Common myeloid progenitor, CD34-positive (primary cell): Measurements from ENCODE around the gene IST1. TPM values are rescaled to one million over a fixed set of nuclear protein-coding genes. Genes with fewer than 3 reads are reported as not detected.

Experiments used
- CTCF ChIA-PET: fragments of 350-600 bp; sonication (Branson Sonifier 250); formaldehyde crosslinking; loops from one replicate; lab custom pipeline; 2021; ENCODE audit warnings: antibody characterized with exemption; lab: Charles Lee
- POLR2A ChIA-PET: fragments of 350-600 bp; sonication (Branson Sonifier 250); formaldehyde crosslinking; loops from one replicate; lab custom pipeline; 2021; ENCODE audit warnings: antibody characterized with exemption; lab: Charles Lee
- DNase-seq, 3 donors: peaks; one replicate each; pipeline versions ENCODE4 v3.0.0 to v3.0.0-alpha.2; 2013
- H3K27ac ChIP-seq, 2 experiments: 1 replicate in 1 of 2; 2 replicates in 1 of 2; pipeline ENCODE4 v1.7.0; 2013; ENCODE audit warnings: inconsistent platforms in 2 of 2, low read length in 2 of 2, mild to moderate bottlenecking in 2 of 2, low read depth in 1 of 2, moderate library complexity in 1 of 2; ENCODE audit not compliant: severe bottlenecking in 2 of 2, insufficient read depth in 1 of 2, poor library complexity in 1 of 2
- H3K27me3 ChIP-seq, 5 experiments: replicated peaks in 2 of 5; 1 replicate in 3 of 5; 2 replicates in 2 of 5; pipeline versions ENCODE4 v1.6.1 to v1.7.0; 2013; ENCODE audit warnings: low read length in 4 of 5, mild to moderate bottlenecking in 2 of 5, moderate library complexity in 2 of 5, inconsistent platforms in 1 of 5; ENCODE audit not compliant: insufficient read depth in 5 of 5, control insufficient read depth in 4 of 5
- H3K36me3 ChIP-seq, 4 experiments: 1 replicate in 2 of 4; 2 replicates in 2 of 4; pipeline versions ENCODE4 v1.6.1 to v1.7.0; 2013; ENCODE audit warnings: low read length in 3 of 4, control low read depth in 1 of 4, mild to moderate bottlenecking in 1 of 4; ENCODE audit not compliant: control insufficient read depth in 4 of 4, insufficient read depth in 4 of 4
- H3K4me1 ChIP-seq, 4 experiments: 1 replicate in 3 of 4; 2 replicates in 1 of 4; pipeline versions ENCODE4 v1.6.1 to v1.7.1; 2013; ENCODE audit warnings: low read length in 3 of 4, mild to moderate bottlenecking in 3 of 4, control low read depth in 1 of 4, inconsistent platforms in 1 of 4, moderate library complexity in 1 of 4; ENCODE audit not compliant: control insufficient read depth in 4 of 4, insufficient read depth in 4 of 4; ENCODE audit errors: control extremely low read depth in 1 of 4
- H3K4me3 ChIP-seq, 7 experiments: 1 replicate in 4 of 7; 2 replicates in 3 of 7; pipeline versions ENCODE4 v1.5.1 to v1.7.0; 2013; ENCODE audit warnings: mild to moderate bottlenecking in 7 of 7, low read length in 6 of 7, moderate library complexity in 6 of 7, inconsistent platforms in 2 of 7, low read depth in 2 of 7, control low read depth in 1 of 7; ENCODE audit not compliant: insufficient read depth in 4 of 7, control insufficient read depth in 1 of 7; ENCODE audit errors: extremely low read depth in 1 of 7
- H3K9me3 ChIP-seq, 5 experiments: 1 replicate in 4 of 5; 2 replicates in 1 of 5; pipeline versions ENCODE4 v1.6.1 to v1.7.1; 2013; ENCODE audit warnings: low read length in 4 of 5, mild to moderate bottlenecking in 2 of 5, inconsistent platforms in 1 of 5, low read depth in 1 of 5, moderate library complexity in 1 of 5; ENCODE audit not compliant: control insufficient read depth in 4 of 5, insufficient read depth in 2 of 5; ENCODE audit errors: control extremely low read depth in 1 of 5
- WGBS: methylation state at CpG from one replicate; pipeline ENCODE4 v1.1.5; 2013; ENCODE audit not compliant: insufficient coverage; 5-methylcytosine and 5-hydroxymethylcytosine counted together
- polyA plus RNA-seq: library from polyadenylated mRNA; unstranded; fragments of 120-200 nt; gene quantifications from one replicate; pipeline ENCODE4 v1.2.1, GENCODE V29; 2013

The IST1 gene
- 180 TPM for polyA plus RNA-seq

- peak within 1 kb of the TSS; percentile 91 to 98 for H3K27ac ChIP-seq
- WGBS: under 1% methylated on average over 55 of the region's 67 CpGs
- DNase-seq: peak; percentile 98 to 99 (median 99)
- no peaks in the 10 kb centered on the region for H3K27me3 ChIP-seq
- H3K4me1 ChIP-seq: peaks cover 8 to 35% (median 26%) of the 10 kb centered on the region in 4 experiments
- H3K4me3 ChIP-seq: peak within 1 kb of the TSS; percentile 85 to 99 (median 96)
- H3K36me3 ChIP-seq: peaks cover 0 to 4% (median 1%) of the 10 kb centered on the region in 4 experiments
- CTCF ChIA-PET: interaction anchor here (8.5 kb wide), 1 partner anchor 12 kb away, joined by 67 read pairs; the partner anchor contains the start of gene ZNF821
- H3K9me3 ChIP-seq: no peaks in the 10 kb centered on the region
- POLR2A ChIA-PET: interaction anchor here (1.0 to 2.1 kb wide), 2 partner anchors 11 to 12 kb away, joined by 4 to 8 read pairs; partner anchors contain the start of gene ZNF821
These were observed at the start of gene IST1 for GRCh38 chr16:71894921-71895678. Gene IST1, plus strand, starts transcription at chr16:71895531. Its CDS starts 20,110 bp downstream, at chr16:71915641.

GRCh38 chr16:71845639-71846430 is 49.5 kb upstream of the IST1 start, which contains the start of gene ATXN1L:
Gene ATXN1L, plus strand, starts transcription at chr16:71845976. Its CDS starts 3,765 bp downstream, at chr16:71849741.
- DNase-seq: peak; percentile 94 to 95 (median 95)
- no peaks in the 10 kb centered on the region for H3K9me3 ChIP-seq
- WGBS: 0% methylated on average over 36 of the region's 62 CpGs
- H3K27ac ChIP-seq: peak within 1 kb of the TSS; percentile 75 to 92
- peaks cover 2 to 26% (median 20%) of the 10 kb centered on the region in 4 experiments for H3K36me3 ChIP-seq
- no peaks in the 10 kb centered on the region for H3K27me3 ChIP-seq
- ChIA-PET POLR2A (interaction anchor here (0.6 kb wide), 1 partner anchor 70 kb away, joined by 3 read pairs; no protein-coding TSS in a partner anchor), CTCF (interaction anchor here (0.7 to 1.6 kb wide), 5 partner anchors 12 to 48 kb away, joined by 3 to 5 read pairs (median 4); partner anchors contain the start of gene ZNF821)
- peaks cover 8 to 21% (median 18%) of the 10 kb centered on the region in 4 experiments for H3K4me1 ChIP-seq
- peak within 1 kb of the TSS; percentile 65 to 100 (median 96) for H3K4me3 ChIP-seq

- Histone ChIP-seq H3K4me1 (peaks cover 8 to 21% (median 18%) of the 10 kb centered on the region in 4 experiments), H3K27ac (peak overlapping the region; percentile 75 to 92), H3K36me3 (peaks cover 2 to 32% (median 26%) of the 10 kb centered on the region in 4 experiments), H3K4me3 (peak overlapping the region; percentile 65 to 100 (median 96)), H3K27me3 (no peaks in the 10 kb centered on the region), H3K9me3 (no peaks in the 10 kb centered on the region)
- under 1% methylated on average over 17 of the region's 20 CpGs for WGBS
- CTCF ChIA-PET: interaction anchor here (0.7 to 1.4 kb wide), 4 partner anchors 11 to 48 kb away, joined by 3 to 5 read pairs (median 4); no protein-coding TSS in a partner anchor
- POLR2A ChIA-PET: interaction anchor here (0.6 to 1.0 kb wide), 2 partner anchors 38 to 71 kb away, joined by 3 read pairs; partner anchors contain the start of gene AP1G1
- DNase-seq: peak in 2 of 3 donors; percentile 27 to 36
These were observed 48.9 kb upstream of the IST1 start for GRCh38 chr16:71846431-71846830.

- peaks cover 6 to 39% (median 31%) of the 10 kb centered on the region in 4 experiments for H3K36me3 ChIP-seq
- CTCF ChIA-PET: interaction anchor here (1.0 to 2.3 kb wide), 5 partner anchors 35 to 114 kb away, joined by 4 to 7 read pairs (median 5); no protein-coding TSS in a partner anchor
- H3K27ac ChIP-seq: peak overlapping the region; percentile 75 to 92
- H3K27me3 ChIP-seq: no peaks in the 10 kb centered on the region
- H3K9me3 ChIP-seq: no peaks in the 10 kb centered on the region
- DNase-seq: no peak
- peak overlapping the region in 6 of 7 experiments; percentile 89 to 100 (median 97) for H3K4me3 ChIP-seq
- WGBS: no CpG with 5 or more reads among the region's 3 CpGs
- POLR2A ChIA-PET: interaction anchor here (1.0 kb wide), 1 partner anchor 39 kb away, joined by 3 read pairs; the partner anchor contains the start of gene AP1G1
- H3K4me1 ChIP-seq: peaks cover 8 to 21% (median 18%) of the 10 kb centered on the region in 4 experiments
These were observed 48.2 kb upstream of the IST1 start for GRCh38 chr16:71847096-71847495.

GRCh38 chr16:71848622-71849021 is 46.7 kb upstream of the IST1 start:
- peaks cover 6 to 51% (median 45%) of the 10 kb centered on the region in 4 experiments for H3K36me3 ChIP-seq
- no peak overlapping the region for H3K4me3 ChIP-seq
- 97% methylated on average over 6 of the region's 6 CpGs for WGBS
- no peaks in the 10 kb centered on the region for H3K27me3 ChIP-seq
- ChIA-PET CTCF (interaction anchor here (1.6 to 3.7 kb wide), 3 partner anchors 10 to 113 kb away, joined by 4 to 11 read pairs (median 7); no protein-coding TSS in a partner anchor), POLR2A (no interaction called here)
- H3K27ac ChIP-seq: no peak overlapping the region
- H3K4me1 ChIP-seq: peaks cover 8 to 20% (median 18%) of the 10 kb centered on the region in 4 experiments
- DNase-seq: no peak
- no peaks in the 10 kb centered on the region for H3K9me3 ChIP-seq

GRCh38 chr16:71851746-71852145 is 43.6 kb upstream of the IST1 start:
- 97% methylated on average over 4 of the region's 8 CpGs for WGBS
- peaks cover 4 to 9% (median 7%) of the 10 kb centered on the region in 4 experiments for H3K4me1 ChIP-seq
- H3K27ac ChIP-seq: no peak overlapping the region
- H3K36me3 ChIP-seq: peaks cover 7 to 63% (median 59%) of the 10 kb centered on the region in 4 experiments
- no peaks in the 10 kb centered on the region for H3K27me3 ChIP-seq
- no peaks in the 10 kb centered on the region for H3K9me3 ChIP-seq
- DNase-seq: no peak
- CTCF ChIA-PET: interaction anchor here (1.1 to 2.5 kb wide), 2 partner anchors 30 to 110 kb away, joined by 3 to 16 read pairs; no protein-coding TSS in a partner anchor
- POLR2A ChIA-PET: no interaction called here
- no peak overlapping the region for H3K4me3 ChIP-seq
